MM.1S (cell line): Measurements from ENCODE around the gene BTBD9.

Experiments used
- EZH2 ChIP-seq: fragments of 300-600 bp; sonication (generic); optimal IDR thresholded peaks from 2 replicates; pipeline ENCODE3; 2017; ENCODE audit warnings: low read depth, mild to moderate bottlenecking, antibody characterized with exemption, low read length, mixed read lengths
- TF ChIP-seq, protein P1 (sequence below): fragments of 300-600 bp; sonication (generic); IDR thresholded peaks from 2 replicates; pipeline ENCODE4 v1.5.1; 2016; ENCODE audit warnings: antibody characterized with exemption, low read length, mixed read lengths

DNA sequence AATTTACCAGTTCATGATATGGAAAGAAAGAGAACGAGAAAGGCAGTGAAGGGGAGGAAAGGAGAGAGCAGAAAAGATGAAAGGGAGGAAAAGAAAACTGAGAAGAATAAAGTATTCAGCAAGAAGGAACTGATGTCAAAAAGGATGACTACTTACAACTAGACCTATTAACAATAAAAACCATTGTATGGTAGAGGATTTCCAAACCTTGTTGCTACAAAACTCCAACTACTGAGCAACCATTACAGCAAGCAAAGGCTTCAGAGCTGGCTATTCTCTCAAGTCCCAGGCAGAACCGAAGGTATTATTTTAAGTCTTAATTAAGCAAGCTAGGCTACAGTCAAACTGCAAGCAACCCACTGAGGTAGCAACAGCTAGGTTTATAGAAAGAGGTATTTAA is 142.2 kb downstream of the BTBD9 start:
- TF ChIP-seq, protein P1, sequence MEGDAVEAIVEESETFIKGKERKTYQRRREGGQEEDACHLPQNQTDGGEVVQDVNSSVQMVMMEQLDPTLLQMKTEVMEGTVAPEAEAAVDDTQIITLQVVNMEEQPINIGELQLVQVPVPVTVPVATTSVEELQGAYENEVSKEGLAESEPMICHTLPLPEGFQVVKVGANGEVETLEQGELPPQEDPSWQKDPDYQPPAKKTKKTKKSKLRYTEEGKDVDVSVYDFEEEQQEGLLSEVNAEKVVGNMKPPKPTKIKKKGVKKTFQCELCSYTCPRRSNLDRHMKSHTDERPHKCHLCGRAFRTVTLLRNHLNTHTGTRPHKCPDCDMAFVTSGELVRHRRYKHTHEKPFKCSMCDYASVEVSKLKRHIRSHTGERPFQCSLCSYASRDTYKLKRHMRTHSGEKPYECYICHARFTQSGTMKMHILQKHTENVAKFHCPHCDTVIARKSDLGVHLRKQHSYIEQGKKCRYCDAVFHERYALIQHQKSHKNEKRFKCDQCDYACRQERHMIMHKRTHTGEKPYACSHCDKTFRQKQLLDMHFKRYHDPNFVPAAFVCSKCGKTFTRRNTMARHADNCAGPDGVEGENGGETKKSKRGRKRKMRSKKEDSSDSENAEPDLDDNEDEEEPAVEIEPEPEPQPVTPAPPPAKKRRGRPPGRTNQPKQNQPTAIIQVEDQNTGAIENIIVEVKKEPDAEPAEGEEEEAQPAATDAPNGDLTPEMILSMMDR, result no peak
- no peak for TF ChIP-seq EZH2
